Measurements from ENCODE around the gene TXNL1.

- TF ChIP-seq EZH2phosphoT487 (IDR thresholded peaks at IDR 0.05; ENCODE audit: insufficient read depth, low read depth), result no peak
- no peak for TF ChIP-seq EZH2 (IDR thresholded peaks at IDR 0.05; ENCODE audit: insufficient read depth, poor library complexity, severe bottlenecking)
Measured at GRCh38 chr18:56560992-56561391, 77.4 kb downstream of the TXNL1 start.
